ENCODE data around the gene FAM131A. TPM values are rescaled to one million over a fixed set of nuclear protein-coding genes. Genes with fewer than 3 reads are reported as not detected.

Gene FAM131A
- total RNA-seq, 1 donor from 2014 or later = 51.4 TPM

- H3K27me3 Mint-ChIP-seq (ENCODE audit: unreplicated experiment) = peaks cover 5% of the 10 kb centered on the region
- no peak for TF ChIP-seq CTCF (IDR thresholded peaks at IDR 0.05; ENCODE audit: partially characterized antibody, unreplicated experiment)
- no peak overlapping the region for H3K27ac Mint-ChIP-seq (ENCODE audit: unreplicated experiment)
- H3K4me3 Mint-ChIP-seq (ENCODE audit: unreplicated experiment) = no peak overlapping the region
- peaks cover 2% of the 10 kb centered on the region for H3K4me1 Mint-ChIP-seq (ENCODE audit: low read depth, unreplicated experiment)
- H3K9me3 Mint-ChIP-seq (ENCODE audit: unreplicated experiment) = peaks cover 8% of the 10 kb centered on the region
- DNase-seq = no peak
- H3K36me3 Mint-ChIP-seq (ENCODE audit: unreplicated experiment) = no peaks in the 10 kb centered on the region
Observed at GRCh38 chr3:184366619-184367289, 29.4 kb downstream of the FAM131A start.

- Mint-ChIP-seq H3K36me3 (ENCODE audit: unreplicated experiment) (no peaks in the 10 kb centered on the region), H3K27ac (ENCODE audit: unreplicated experiment) (no peak overlapping the region), H3K27me3 (ENCODE audit: unreplicated experiment) (peaks cover 2% of the 10 kb centered on the region), H3K9me3 (ENCODE audit: unreplicated experiment) (peaks cover 6% of the 10 kb centered on the region), H3K4me3 (ENCODE audit: unreplicated experiment) (no peak overlapping the region), H3K4me1 (ENCODE audit: low read depth, unreplicated experiment) (peaks cover 9% of the 10 kb centered on the region)
- TF ChIP-seq CTCF (IDR thresholded peaks at IDR 0.05; ENCODE audit: partially characterized antibody, unreplicated experiment) = no peak
- no peak for DNase-seq
Observed at GRCh38 chr3:184368116-184368515, 30.7 kb downstream of the FAM131A start.

- Mint-ChIP-seq H3K27me3 (ENCODE audit: unreplicated experiment) (peaks cover 3% of the 10 kb centered on the region), H3K4me1 (ENCODE audit: low read depth, unreplicated experiment) (peaks cover 9% of the 10 kb centered on the region), H3K4me3 (ENCODE audit: unreplicated experiment) (no peak overlapping the region), H3K36me3 (ENCODE audit: unreplicated experiment) (no peaks in the 10 kb centered on the region), H3K9me3 (ENCODE audit: unreplicated experiment) (peaks cover under 1% of the 10 kb centered on the region), H3K27ac (ENCODE audit: unreplicated experiment) (no peak overlapping the region)
- TF ChIP-seq CTCF (IDR thresholded peaks at IDR 0.05; ENCODE audit: partially characterized antibody, unreplicated experiment) = no peak
- no peak for DNase-seq
Observed at GRCh38 chr3:184368586-184369183, 31.3 kb downstream of the FAM131A start.

- Mint-ChIP-seq H3K4me3 (ENCODE audit: unreplicated experiment) (no peak overlapping the region), H3K27ac (ENCODE audit: unreplicated experiment) (peak overlapping the region; percentile 25), H3K9me3 (ENCODE audit: unreplicated experiment) (peaks cover 3% of the 10 kb centered on the region), H3K36me3 (ENCODE audit: unreplicated experiment) (no peaks in the 10 kb centered on the region), H3K4me1 (ENCODE audit: low read depth, unreplicated experiment) (peaks cover 9% of the 10 kb centered on the region), H3K27me3 (ENCODE audit: unreplicated experiment) (peaks cover 2% of the 10 kb centered on the region)
- DNase-seq = peak; percentile 80
- TF ChIP-seq CTCF (IDR thresholded peaks at IDR 0.05; ENCODE audit: partially characterized antibody, unreplicated experiment) = peak; percentile 86
Observed at GRCh38 chr3:184371570-184372018, 34.2 kb downstream of the FAM131A start.

- no peak for DNase-seq
- Mint-ChIP-seq H3K36me3 (ENCODE audit: unreplicated experiment) (no peaks in the 10 kb centered on the region), H3K27ac (ENCODE audit: unreplicated experiment) (no peak overlapping the region), H3K27me3 (ENCODE audit: unreplicated experiment) (peaks cover 5% of the 10 kb centered on the region), H3K4me3 (ENCODE audit: unreplicated experiment) (no peak overlapping the region), H3K4me1 (ENCODE audit: low read depth, unreplicated experiment) (peaks cover 9% of the 10 kb centered on the region), H3K9me3 (ENCODE audit: unreplicated experiment) (peaks cover 3% of the 10 kb centered on the region)
- no peak for TF ChIP-seq CTCF (IDR thresholded peaks at IDR 0.05; ENCODE audit: partially characterized antibody, unreplicated experiment)
Observed at GRCh38 chr3:184372296-184372821, 35.0 kb downstream of the FAM131A start.

Measured in glutamatergic neuron (in vitro differentiated cells).